ENCODE data around the gene CATSPER4.
"Not testable (repeated sequence)": the region's sequence is repeated elsewhere in the genome, so short reads cannot be mapped to it uniquely, and the experiment has no call there.

CATSPER4 gene

GRCh38 chr1:26195805-26196204 is 5.4 kb downstream of the CATSPER4 start:
- no peak for DNase-seq (ENCODE audit: low spot score)

- no peak for DNase-seq (ENCODE audit: low spot score)
Measured at GRCh38 chr1:26197301-26197700, 6.9 kb downstream of the CATSPER4 start.

DNA sequence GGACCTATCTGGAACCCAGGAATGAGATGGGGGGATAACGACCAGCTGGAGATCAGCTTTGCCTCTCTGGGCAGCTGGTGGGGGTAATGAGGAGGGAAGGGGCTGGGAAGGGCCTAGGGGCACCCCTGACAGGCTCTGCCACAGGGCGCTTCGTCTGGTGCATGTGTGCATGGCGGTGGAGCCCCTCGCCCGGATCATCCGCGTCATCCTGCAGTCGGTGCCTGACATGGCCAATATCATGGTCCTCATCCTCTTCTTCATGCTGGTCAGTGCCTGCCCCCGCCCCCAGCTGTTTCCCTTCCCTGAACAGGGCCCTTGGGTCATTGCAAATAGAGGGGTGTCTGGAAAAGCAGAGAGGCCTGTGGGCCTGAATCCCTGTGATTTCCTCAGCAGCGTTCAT is 7.4 kb downstream of the CATSPER4 start:
- no peak for DNase-seq (ENCODE audit: low spot score)

DNA sequence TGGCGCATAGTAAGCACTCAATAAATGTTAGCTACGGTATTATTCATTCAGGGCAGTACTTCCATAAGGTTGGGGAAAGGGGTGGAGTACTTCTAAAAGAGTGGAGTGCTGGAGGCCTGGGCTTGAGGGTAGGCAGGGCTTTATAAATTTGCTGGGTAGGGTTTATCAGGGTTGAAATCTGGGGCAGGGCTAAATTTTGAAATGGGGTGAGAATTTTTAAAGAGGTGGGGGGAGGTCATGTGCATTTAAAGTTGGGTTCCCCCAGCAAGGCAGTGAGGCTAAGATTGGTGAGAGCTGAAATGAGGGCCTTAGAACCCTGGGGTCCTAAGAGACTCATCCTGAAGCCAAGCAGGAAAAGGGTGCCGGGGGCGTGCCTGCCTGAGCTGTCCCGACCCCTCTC is 10.0 kb downstream of the CATSPER4 start:
- no peak for DNase-seq (ENCODE audit: low spot score)

DNA sequence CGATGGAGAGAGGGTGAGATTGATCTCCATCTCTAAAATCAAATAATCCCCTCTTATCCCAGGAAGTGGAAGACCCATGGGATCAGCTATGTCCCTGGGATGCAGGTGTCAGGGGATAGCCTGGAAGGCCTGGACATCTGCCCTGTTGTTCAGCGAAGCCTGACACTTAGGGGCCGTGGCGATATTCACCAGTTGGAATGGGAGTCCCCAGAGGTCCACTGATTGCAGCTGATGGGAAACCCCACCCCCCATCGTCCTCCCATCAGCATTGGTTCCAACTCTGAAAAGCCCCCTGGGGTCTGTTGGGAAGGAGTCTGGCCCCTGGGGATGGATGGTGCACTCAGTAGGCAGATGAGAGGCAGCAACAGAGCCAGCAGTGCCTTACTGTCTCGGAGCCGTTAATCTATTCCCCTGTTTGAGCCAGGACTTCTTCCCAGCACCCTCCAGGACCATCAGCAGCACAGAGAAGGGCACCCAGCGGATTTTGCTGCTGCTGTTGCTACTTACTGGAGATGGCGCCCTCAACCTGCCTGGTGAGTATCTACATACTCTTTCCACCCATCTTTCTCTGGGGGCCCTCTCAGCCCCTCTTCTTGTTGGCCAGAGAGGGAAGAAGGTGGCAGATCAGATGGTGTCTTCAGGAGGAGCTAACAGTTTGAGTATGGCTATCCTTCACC is 13.4 kb downstream of the CATSPER4 start:
- no peak for DNase-seq (ENCODE audit: low spot score)

- DNase-seq (ENCODE audit: low spot score): no peak
Measured at GRCh38 chr1:26210147-26210870, 19.9 kb downstream of the CATSPER4 start.

DNA sequence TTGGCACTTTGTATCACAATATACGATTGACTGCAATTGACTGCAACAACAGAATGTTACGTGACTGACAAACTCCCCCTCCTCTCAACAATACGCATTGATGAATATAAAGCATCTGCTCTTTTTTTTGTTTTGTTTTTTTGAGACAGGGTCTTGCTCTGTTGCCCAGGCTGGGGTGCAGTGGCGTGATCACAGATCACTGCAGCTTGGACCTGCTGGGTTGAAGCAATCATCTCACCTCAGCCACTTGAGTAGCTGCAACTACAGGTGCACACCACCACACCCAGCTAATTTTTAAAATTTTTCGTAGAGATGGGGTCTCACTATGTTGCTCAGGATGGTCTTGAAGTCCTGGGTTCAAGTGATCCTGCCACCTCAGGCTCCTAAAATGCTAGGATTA is 22.3 kb downstream of the CATSPER4 start:
- no peak for DNase-seq (ENCODE audit: low spot score)

DNA sequence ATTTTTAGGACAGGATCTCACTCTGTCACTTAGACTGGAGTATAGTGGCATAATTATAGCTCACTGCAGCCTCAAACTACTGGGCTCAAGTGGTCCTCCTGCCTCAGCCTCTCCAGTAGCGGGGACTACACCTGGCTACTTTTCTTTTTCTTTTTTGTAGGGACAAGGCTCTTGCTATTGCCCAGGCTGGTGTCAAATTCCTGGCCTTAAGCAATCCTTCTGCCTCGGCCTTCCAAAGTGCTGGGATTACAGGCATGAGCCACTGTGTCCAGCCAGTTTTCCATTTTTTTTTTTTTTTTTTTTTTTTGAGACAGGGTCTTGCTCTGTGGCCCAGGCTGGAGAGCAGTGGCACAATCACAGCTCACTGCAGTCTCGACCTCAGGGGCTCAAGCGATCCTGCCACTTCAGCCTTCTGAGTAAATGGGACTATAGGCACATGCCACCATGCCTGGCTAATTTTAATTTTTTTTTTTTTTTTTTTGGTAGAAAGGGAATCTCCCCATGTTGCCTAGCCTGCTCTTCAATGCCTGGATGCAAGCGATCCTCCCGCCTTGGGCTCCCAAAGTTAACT is 23.0 kb downstream of the CATSPER4 start:
- no peak for DNase-seq (ENCODE audit: low spot score)

- DNase-seq (ENCODE audit: low spot score): no peak
Measured at GRCh38 chr1:26215246-26215645, 24.8 kb downstream of the CATSPER4 start.

- no peak for DNase-seq (ENCODE audit: low spot score)
Measured at GRCh38 chr1:26218906-26219494, 28.6 kb downstream of the CATSPER4 start.

GRCh38 chr1:26220199-26220912 is 30.0 kb downstream of the CATSPER4 start:
- no peak for DNase-seq (ENCODE audit: low spot score)

DNA sequence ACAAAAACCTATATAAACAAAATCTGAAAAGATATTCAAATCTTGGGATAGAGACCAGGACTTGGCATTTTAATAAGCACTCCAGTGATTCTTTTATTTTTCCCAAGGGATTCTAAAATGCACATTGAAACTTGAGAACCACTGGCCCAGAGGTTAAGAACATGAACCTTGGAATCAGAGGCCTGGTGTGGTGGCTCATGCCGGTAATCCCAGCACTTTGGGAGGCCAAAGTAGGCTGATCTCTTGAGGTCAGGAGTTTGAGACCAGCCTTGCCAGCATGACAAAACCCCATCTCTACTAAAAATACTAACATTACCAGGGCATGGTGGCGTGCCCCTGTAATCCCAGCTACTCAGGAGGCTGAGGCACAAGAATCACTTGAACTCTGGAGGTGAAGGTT is 30.7 kb downstream of the CATSPER4 start:
- no peak for DNase-seq (ENCODE audit: low spot score)

GRCh38 chr1:26224606-26225005 is 34.2 kb downstream of the CATSPER4 start:
- DNase-seq (ENCODE audit: low spot score): no peak

GRCh38 chr1:26225033-26225831 is 34.8 kb downstream of the CATSPER4 start:
- DNase-seq (ENCODE audit: low spot score): peak; percentile 78

DNA sequence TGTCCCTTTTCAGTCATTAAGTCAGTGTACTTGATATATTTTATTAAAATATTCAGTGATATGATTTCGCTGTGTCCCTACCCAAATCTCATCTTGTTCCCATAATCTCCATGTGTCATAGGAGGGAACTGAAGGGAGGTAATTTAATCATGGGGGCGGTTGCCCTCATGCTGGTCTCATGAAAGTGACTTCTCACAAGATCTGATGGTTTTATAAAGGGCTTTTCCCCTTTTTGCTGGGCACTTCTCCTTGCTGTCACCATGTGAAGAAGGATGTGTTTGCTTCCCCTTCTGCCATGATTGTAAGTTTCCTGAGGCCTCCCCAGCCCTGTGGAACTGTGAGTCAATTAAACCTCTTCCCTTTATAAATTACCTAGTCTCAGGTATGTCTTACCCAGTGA is 40.3 kb downstream of the CATSPER4 start:
- not testable (repeated sequence) for DNase-seq (ENCODE audit: low spot score)

DNA sequence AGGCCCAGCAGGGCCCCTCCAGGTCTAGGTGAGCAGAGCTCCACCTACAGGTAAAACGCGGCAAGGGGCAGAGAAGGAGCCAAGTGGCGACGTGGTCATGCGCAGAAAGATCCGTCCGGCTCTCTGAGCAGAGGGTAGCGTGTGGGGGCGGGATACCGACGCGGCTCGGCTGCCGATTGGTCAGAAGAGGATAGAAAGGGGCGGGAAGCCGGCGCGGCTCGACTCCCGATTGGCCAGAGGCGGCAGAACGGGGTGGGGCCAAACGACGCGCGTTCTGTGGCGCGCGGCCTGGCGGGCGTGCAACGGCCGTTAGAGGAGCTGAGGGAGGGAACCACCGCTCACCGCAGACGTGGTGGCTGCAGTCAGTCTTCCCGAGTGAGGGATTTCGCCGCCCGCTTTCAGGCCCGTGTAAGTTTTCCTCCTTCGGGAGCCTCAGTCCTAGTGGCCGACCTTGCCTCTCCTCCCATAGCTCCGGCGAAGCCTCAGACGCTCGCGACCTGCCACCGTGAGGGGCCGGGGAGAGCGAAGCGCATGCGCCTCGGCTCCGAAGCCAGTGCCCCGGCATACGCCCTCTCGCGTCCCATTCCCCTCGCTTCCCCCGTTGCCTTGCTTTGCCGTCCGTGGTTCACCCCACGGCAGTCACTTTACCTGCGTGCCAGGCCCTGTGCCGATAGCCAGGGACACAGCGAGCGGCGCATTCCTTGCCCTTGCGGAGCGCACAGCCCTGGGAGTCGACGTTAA is 43.7 kb downstream of the CATSPER4 start, which contains the start of gene CEP85:
TSS of gene CEP85 (plus strand) at position 298 of the 741 bp plus-strand sequence. CDS start 5,584 bp downstream, outside the sequence.
- peak; percentile 93 for DNase-seq (ENCODE audit: low spot score)

GRCh38 chr1:26234644-26235370 is 44.4 kb downstream of the CATSPER4 start:
- DNase-seq (ENCODE audit: low spot score): no peak

DNA sequence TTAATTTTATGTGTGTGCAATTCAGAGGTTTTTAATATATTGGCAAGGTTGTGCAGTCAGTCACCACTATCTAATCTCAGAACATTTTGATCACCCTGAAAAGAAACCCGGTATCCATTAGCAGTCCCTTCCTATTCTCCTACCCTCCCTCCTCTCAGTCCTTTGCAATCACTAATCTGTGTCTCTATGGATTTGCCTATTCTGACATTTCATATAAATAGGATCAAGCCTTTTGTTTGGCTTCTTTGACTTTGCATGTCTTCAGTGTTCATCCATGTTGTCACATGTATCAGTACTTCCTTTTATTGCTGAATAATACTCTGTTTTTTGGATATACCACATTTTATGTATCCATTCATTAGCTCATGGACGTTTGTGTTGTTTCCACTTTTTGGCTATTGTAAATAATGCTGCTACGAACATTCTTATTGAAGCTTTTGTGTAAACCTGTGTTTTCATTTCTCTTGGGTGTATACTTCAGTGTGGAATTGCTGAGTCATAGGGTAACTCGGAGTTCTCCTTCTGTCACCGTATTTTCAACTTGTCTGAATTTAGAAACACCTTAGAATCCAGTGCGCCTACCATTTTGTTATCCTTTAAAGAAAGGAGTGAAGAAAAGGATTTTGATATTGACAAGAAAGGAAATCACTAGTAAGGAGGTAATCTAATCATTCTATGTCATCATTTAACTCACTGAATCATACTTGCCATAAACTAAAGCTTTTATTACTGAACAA is 47.0 kb downstream of the CATSPER4 start:
- DNase-seq (ENCODE audit: low spot score): no peak

DNA sequence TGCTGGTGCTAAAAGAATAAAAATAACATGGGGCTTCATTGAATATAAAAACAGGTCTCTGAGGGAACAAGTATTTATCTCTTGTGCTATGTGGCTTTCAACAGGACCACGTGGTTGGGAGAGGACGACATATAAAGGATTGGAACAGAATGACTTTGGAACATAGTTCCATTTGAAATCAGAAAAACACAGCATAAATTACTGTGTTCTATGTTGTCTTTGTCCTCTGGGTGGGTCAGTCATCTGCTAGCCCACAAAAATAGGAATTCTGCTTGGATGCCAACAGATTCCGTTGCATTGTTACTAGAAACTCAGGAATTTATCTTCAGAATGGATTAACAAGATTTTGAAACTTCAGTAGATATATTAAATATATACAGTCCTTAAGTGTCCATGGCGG is 49.5 kb downstream of the CATSPER4 start:
- DNase-seq (ENCODE audit: low spot score): no peak

All from HuH-7.5 (cell line).